A673 (cell line): ENCODE results near the gene BCAS1. TPM values are rescaled to one million over a fixed set of nuclear protein-coding genes. Genes with fewer than 3 reads are reported as not detected.

ENCODE experiments used
- Bru-seq: library from RNA; stranded (reverse); fragments of 400-500 nt; gene quantifications from one replicate; lab custom pipeline; 2021; lab: Mats Ljungman, UMichigan
- BruChase-seq, 2 experiments: library from RNA; stranded (reverse); fragments of 400-500 nt; gene quantifications; one replicate each; lab custom pipeline; 2021; lab: Mats Ljungman, UMichigan
- BruUV-seq: library from RNA; stranded (reverse); fragments of 400-500 nt; replicated peaks from 2 replicates; lab custom pipeline; 2021; lab: Mats Ljungman, UMichigan
- CTCF ChIA-PET: fragments of 300-600 bp; sonication (Branson Sonifier 250); formaldehyde crosslinking; loops from one replicate; lab custom pipeline; 2022; ENCODE audit warnings: antibody characterized with exemption; lab: Charles Lee
- POLR2A ChIA-PET: fragments of 300-600 bp; sonication (Branson Sonifier 250); formaldehyde crosslinking; loops from one replicate; lab custom pipeline; 2022; ENCODE audit warnings: antibody characterized with exemption; ENCODE audit not compliant: low non-redundant PET; lab: Charles Lee
- DNase-seq: peaks from one replicate; pipeline ENCODE4 v3.0.0-alpha.2; 2015; ENCODE audit warnings: low spot score
- H3K27ac ChIP-seq: fragments of 200-600 bp; sonication (generic); 2 replicates; pipeline ENCODE4 v1.5.1; 2016; ENCODE audit warnings: mixed run types, low read depth, mild to moderate bottlenecking, mixed read lengths, antibody characterized with exemption, low read length; ENCODE audit not compliant: poor library complexity, severe bottlenecking
- H3K27me3 ChIP-seq: fragments of 200-600 bp; sonication (generic); replicated peaks from 2 replicates; pipeline ENCODE4 v1.6.1; 2017; ENCODE audit warnings: mixed run types, low read depth, mild to moderate bottlenecking, mixed read lengths, antibody characterized with exemption, low read length; ENCODE audit not compliant: insufficient read depth, poor library complexity
- H3K36me3 ChIP-seq: fragments of 200-600 bp; sonication (generic); 2 replicates; pipeline ENCODE4 v1.6.1; 2016; ENCODE audit warnings: mixed run types, mild to moderate bottlenecking, mixed read lengths, antibody characterized with exemption, low read length; ENCODE audit not compliant: insufficient read depth, poor library complexity, severe bottlenecking
- H3K4me1 ChIP-seq: fragments of 200-600 bp; sonication (generic); 2 replicates; pipeline ENCODE4 v1.6.1; 2017; ENCODE audit warnings: mixed run types, mild to moderate bottlenecking, mixed read lengths, antibody characterized with exemption, low read length; ENCODE audit not compliant: insufficient read depth, poor library complexity, severe bottlenecking
- H3K4me3 ChIP-seq: fragments of 200-600 bp; sonication (generic); 2 replicates; pipeline ENCODE4 v1.5.1; 2016; ENCODE audit warnings: low read depth, mixed run types, mild to moderate bottlenecking, mixed read lengths, low read length; ENCODE audit not compliant: poor library complexity, severe bottlenecking
- H3K9me3 ChIP-seq: fragments of 200-600 bp; sonication (generic); 2 replicates; pipeline ENCODE4 v1.6.1; 2016; ENCODE audit warnings: mixed run types, low read depth, mild to moderate bottlenecking, mixed read lengths, antibody characterized with exemption, low read length; ENCODE audit not compliant: poor library complexity, severe bottlenecking
- EZH2 ChIP-seq: fragments of 200-600 bp; sonication (generic); IDR thresholded peaks from 2 replicates; pipeline ENCODE4 v1.6.1; 2017; ENCODE audit warnings: borderline replicate concordance, low read depth, mild to moderate bottlenecking, mixed read lengths, antibody characterized with exemption, low read length; ENCODE audit not compliant: poor library complexity, severe bottlenecking
- intact Hi-C: fragments of 100-400 bp; cut with micrococcal nuclease; formaldehyde crosslinking; loops from one replicate; pipeline ENCODE4 v1.10.0; 2022; ENCODE audit not compliant: unreplicated experiment
- long read RNA-seq: library from polyadenylated mRNA; stranded (forward); transcript quantifications from one replicate; pipeline ENCODE4 v2.0.0, GENCODE V29; 2022
- total RNA-seq: library from RNA; stranded (reverse); gene quantifications from 2 replicates; pipeline ENCODE4 v1.2.3, GENCODE V29; 2021
- TF ChIP-seq, protein P1 (sequence below): fragments of 300-800, 200-600 bp; sonication (generic); conservative IDR thresholded peaks from 2 replicates; pipeline ENCODE4 v1.5.1; 2017; ENCODE audit warnings: low read depth, mild to moderate bottlenecking, antibody characterized with exemption, low read length, moderate library complexity, mixed read lengths

BCAS1 gene, protein sequence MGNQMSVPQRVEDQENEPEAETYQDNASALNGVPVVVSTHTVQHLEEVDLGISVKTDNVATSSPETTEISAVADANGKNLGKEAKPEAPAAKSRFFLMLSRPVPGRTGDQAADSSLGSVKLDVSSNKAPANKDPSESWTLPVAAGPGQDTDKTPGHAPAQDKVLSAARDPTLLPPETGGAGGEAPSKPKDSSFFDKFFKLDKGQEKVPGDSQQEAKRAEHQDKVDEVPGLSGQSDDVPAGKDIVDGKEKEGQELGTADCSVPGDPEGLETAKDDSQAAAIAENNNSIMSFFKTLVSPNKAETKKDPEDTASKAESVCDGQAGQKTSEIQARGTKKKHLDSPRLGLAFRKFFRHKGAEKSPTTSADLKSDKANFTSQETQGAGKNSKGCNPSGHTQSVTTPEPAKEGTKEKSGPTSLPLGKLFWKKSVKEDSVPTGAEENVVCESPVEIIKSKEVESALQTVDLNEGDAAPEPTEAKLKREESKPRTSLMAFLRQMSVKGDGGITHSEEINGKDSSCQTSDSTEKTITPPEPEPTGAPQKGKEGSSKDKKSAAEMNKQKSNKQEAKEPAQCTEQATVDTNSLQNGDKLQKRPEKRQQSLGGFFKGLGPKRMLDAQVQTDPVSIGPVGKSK
- total RNA-seq (1.4 and 2.6 TPM in 2 replicates), Bru-seq, nascent RNA (percentile 30 among the genes with signal in this experiment), BruChase-seq, experiment 1, labeled RNA remaining after a 2-hour chase (percentile 30 among the genes with signal in this experiment), BruChase-seq, experiment 2, labeled RNA remaining after a 6-hour chase (percentile 24 among the genes with signal in this experiment)
- long read RNA-seq, partial matches to known transcripts = 0 of 8 reads
- long read RNA-seq, other reads (novel, unspliced or antisense) = 8 of 8 reads

DNA sequence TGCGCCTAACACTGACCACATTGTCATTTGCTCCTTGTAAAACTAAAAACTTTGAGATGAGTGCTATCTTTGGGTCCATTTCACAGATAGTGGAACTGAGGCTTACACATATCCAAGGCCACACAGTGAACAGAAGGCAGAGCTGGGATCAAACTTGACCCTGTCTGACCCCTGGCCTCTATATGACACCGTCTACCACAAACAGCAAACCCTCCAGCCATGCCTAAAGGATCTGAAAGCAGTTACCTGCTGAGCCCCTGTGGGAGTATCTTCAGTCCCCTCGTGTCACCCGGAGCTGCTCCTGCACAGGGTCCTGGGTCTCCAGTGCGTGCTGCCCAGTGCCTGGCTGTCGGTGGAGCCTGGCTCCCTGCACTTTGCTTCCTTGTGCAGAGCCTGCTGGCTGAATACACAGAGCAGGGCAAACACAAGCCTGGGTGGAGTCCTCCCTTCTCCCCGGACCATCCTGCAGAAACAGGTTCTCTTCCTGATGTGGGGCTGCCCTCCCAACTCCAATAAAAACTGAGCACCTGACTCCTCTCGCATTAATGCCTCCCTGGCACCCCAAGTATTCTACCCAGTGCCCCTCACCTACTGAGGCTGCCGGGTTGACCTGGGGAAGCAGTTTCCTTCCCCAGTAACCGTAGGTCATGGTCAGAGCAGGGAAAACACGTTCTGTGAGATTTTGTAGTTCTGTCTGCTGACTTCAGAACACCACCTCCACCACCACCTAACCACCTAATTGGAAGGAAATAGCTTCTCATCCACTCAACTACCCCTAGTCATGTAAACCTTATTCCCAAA is at the start of gene BCAS1:
TSS of gene BCAS1 (minus strand) at position 408 of the 801 bp plus-strand sequence. CDS start 11,876 bp downstream, outside the sequence.
- Histone ChIP-seq H3K27me3 (no peaks in the 10 kb centered on the region), H3K27ac (no peak within 1 kb of the TSS), H3K36me3 (no peaks in the 10 kb centered on the region), H3K4me3 (no peak within 1 kb of the TSS), H3K9me3 (no peaks in the 10 kb centered on the region), H3K4me1 (peaks cover 4% of the 10 kb centered on the region)
- intact Hi-C loops = no loop called here
- ChIA-PET CTCF (no interaction called here), POLR2A (no interaction called here)
- TF ChIP-seq EZH2 = no peak
- TF ChIP-seq, protein P1, sequence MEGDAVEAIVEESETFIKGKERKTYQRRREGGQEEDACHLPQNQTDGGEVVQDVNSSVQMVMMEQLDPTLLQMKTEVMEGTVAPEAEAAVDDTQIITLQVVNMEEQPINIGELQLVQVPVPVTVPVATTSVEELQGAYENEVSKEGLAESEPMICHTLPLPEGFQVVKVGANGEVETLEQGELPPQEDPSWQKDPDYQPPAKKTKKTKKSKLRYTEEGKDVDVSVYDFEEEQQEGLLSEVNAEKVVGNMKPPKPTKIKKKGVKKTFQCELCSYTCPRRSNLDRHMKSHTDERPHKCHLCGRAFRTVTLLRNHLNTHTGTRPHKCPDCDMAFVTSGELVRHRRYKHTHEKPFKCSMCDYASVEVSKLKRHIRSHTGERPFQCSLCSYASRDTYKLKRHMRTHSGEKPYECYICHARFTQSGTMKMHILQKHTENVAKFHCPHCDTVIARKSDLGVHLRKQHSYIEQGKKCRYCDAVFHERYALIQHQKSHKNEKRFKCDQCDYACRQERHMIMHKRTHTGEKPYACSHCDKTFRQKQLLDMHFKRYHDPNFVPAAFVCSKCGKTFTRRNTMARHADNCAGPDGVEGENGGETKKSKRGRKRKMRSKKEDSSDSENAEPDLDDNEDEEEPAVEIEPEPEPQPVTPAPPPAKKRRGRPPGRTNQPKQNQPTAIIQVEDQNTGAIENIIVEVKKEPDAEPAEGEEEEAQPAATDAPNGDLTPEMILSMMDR = no peak
- DNase-seq = no peak
- no TSS peak for BruUV-seq

DNA sequence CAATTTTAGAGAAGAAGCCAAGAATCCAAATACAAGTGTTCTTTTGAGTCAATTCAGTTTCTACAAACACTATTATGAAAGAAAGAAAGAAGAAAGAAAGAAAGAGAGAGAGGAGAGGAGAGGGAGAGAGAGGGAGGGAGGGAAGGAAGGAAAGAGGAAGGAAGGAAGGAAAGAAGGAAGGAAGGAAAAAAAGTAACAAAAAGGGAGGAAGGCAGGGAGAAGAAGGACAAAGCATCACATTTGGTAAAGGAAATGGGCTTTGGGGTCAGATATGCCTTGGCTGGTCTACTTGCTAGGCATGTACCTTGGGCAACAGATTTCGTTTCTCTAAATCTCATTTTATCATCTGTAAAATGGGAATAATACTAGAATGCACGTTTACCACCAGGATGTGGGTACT is 49.4 kb upstream of the BCAS1 start:
- TF ChIP-seq, protein P1 = no peak
- TF ChIP-seq EZH2 = no peak
- intact Hi-C loops = no loop called here
- CTCF ChIA-PET = no interaction called here
- no peak for DNase-seq
- no peak overlapping the region for H3K4me3 ChIP-seq
- H3K27ac ChIP-seq = no peak overlapping the region
- BruUV-seq = no TSS peak
- H3K27me3 ChIP-seq = no peaks in the 10 kb centered on the region
- H3K9me3 ChIP-seq = no peaks in the 10 kb centered on the region
- POLR2A ChIA-PET = no interaction called here
- H3K4me1 ChIP-seq = no peaks in the 10 kb centered on the region
- no peaks in the 10 kb centered on the region for H3K36me3 ChIP-seq
